HEK293T (cell line): ENCODE measurements around the gene IGDCC3.

ENCODE experiments used
- CTCF ChIA-PET: fragments of 350-600 bp; formaldehyde crosslinking; extraction: SDS; loops from one replicate; lab custom pipeline; 2021; ENCODE audit warnings: antibody characterized with exemption, inconsistent platforms; lab: Yijun Ruan, JAX
- POLR2A ChIA-PET: fragments of 350-600 bp; formaldehyde crosslinking; extraction: SDS; loops from one replicate; lab custom pipeline; 2020; ENCODE audit warnings: antibody characterized with exemption, inconsistent platforms; lab: Yijun Ruan, JAX
- DNase-seq: peaks from one replicate; pipeline ENCODE4 v3.0.0; 2012; ENCODE audit warnings: mixed read lengths; ENCODE audit errors: extremely low spot score
- ARNT ChIP-seq: fragments of 450-650 bp; IDR thresholded peaks from 2 replicates; pipeline ENCODE4 v1.6.1; 2017; ENCODE audit warnings: mild to moderate bottlenecking
- BHLHE40 ChIP-seq: fragments of 450-650 bp; IDR thresholded peaks from 2 replicates; pipeline ENCODE4 v1.6.1; 2016; ENCODE audit warnings: mild to moderate bottlenecking, moderate library complexity, borderline replicate concordance
- CTBP1 ChIP-seq: fragments of 450-650 bp; IDR thresholded peaks from 2 replicates; pipeline ENCODE4 v1.6.1; 2016; ENCODE audit warnings: borderline replicate concordance
- ELF4 ChIP-seq: fragments of 450-650 bp; IDR thresholded peaks from 2 replicates; pipeline ENCODE4 v1.6.1; 2017; ENCODE audit warnings: antibody characterized with exemption
- FOXA1 ChIP-seq: fragments of 450-650 bp; IDR thresholded peaks from 2 replicates; pipeline ENCODE4 v1.6.1; 2016; ENCODE audit warnings: mild to moderate bottlenecking
- FOXK2 ChIP-seq: fragments of 450-650 bp; IDR thresholded peaks from 2 replicates; pipeline ENCODE4 v1.6.1; 2016; ENCODE audit warnings: mild to moderate bottlenecking
- FOXM1 ChIP-seq: fragments of 450-650 bp; IDR thresholded peaks from 2 replicates; pipeline ENCODE4 v1.6.1; 2017; ENCODE audit warnings: mild to moderate bottlenecking, borderline replicate concordance
- HDGF ChIP-seq: fragments of 450-650 bp; IDR thresholded peaks from 2 replicates; pipeline ENCODE4 v1.6.1; 2017; ENCODE audit warnings: antibody characterized with exemption, borderline replicate concordance
- L3MBTL2 ChIP-seq: fragments of 450-650 bp; conservative IDR thresholded peaks from 2 replicates; pipeline ENCODE4 v1.6.1; 2016; ENCODE audit warnings: mild to moderate bottlenecking
- LEF1 ChIP-seq: fragments of 450-650 bp; IDR thresholded peaks from 2 replicates; pipeline ENCODE4 v1.6.1; 2017; ENCODE audit warnings: mild to moderate bottlenecking, borderline replicate concordance
- NFRKB ChIP-seq: fragments of 450-650 bp; IDR thresholded peaks from 2 replicates; pipeline ENCODE4 v1.6.1; 2016; ENCODE audit warnings: mild to moderate bottlenecking, moderate library complexity
- PKNOX1 ChIP-seq: fragments of 450-650 bp; IDR thresholded peaks from 2 replicates; pipeline ENCODE4 v1.6.1; 2016
- SP1 ChIP-seq: fragments of 450-650 bp; IDR thresholded peaks from 2 replicates; pipeline ENCODE4 v1.6.1; 2017
- SUZ12 ChIP-seq: fragments of 450-650 bp; IDR thresholded peaks from 2 replicates; pipeline ENCODE4 v1.6.1; 2016; ENCODE audit warnings: mild to moderate bottlenecking
- TARDBP ChIP-seq: fragments of 450-650 bp; IDR thresholded peaks from 2 replicates; pipeline ENCODE4 v1.6.1; 2016
- ZNF384 ChIP-seq: fragments of 450-650 bp; IDR thresholded peaks from 2 replicates; pipeline ENCODE4 v1.6.1; 2016

Gene IGDCC3

GRCh38 chr15:65396965-65397317, 19.1 kb upstream of the IGDCC3 start:
- TF ChIP-seq CTBP1 (no peak), ELF4 (no peak), L3MBTL2 (no peak), FOXM1 (no peak), FOXK2 (no peak), LEF1 (no peak), HDGF (no peak), FOXA1 (no peak)
- DNase-seq, result no peak
- ChIA-PET CTCF (no interaction called here), POLR2A (interaction anchor here (1.5 kb wide), 1 partner anchor 92 kb away, joined by 3 read pairs; the partner anchor contains the start of gene RNU5B-1)

- no peak for DNase-seq
- POLR2A ChIA-PET, result interaction anchor here (1.5 kb wide), 1 partner anchor 92 kb away, joined by 3 read pairs; the partner anchor contains the start of gene RNU5B-1
- TF ChIP-seq SP1 (no peak), ELF4 (no peak), TARDBP (no peak), FOXM1 (no peak), LEF1 (no peak), ZNF384 (no peak), PKNOX1 (no peak)
- CTCF ChIA-PET, result no interaction called here
Observed at GRCh38 chr15:65396283-65396964, 18.6 kb upstream of the IGDCC3 start.

- DNase-seq, result no peak
- no peak for TF ChIP-seq CTBP1
- TF ChIP-seq HDGF, result no peak
- TF ChIP-seq ZNF384, result no peak
- no peak for TF ChIP-seq SP1
- no peak for TF ChIP-seq LEF1
- TF ChIP-seq FOXA1, result no peak
- no peak for TF ChIP-seq PKNOX1
- no peak for TF ChIP-seq L3MBTL2
- no peak for TF ChIP-seq TARDBP
- TF ChIP-seq BHLHE40, result no peak
- no peak for TF ChIP-seq FOXM1
- TF ChIP-seq SUZ12, result no peak
- no peak for TF ChIP-seq ELF4
- TF ChIP-seq NFRKB, result no peak
- no peak for TF ChIP-seq ARNT
- CTCF ChIA-PET, result interaction anchor here (1.7 kb wide), 1 partner anchor 10 kb away, joined by 7 read pairs; no protein-coding TSS in a partner anchor
- POLR2A ChIA-PET, result interaction anchor here (0.9 to 2.1 kb wide), 2 partner anchors 25 to 120 kb away, joined by 3 to 7 read pairs; no protein-coding TSS in a partner anchor
Observed at GRCh38 chr15:65395567-65396202, 17.9 kb upstream of the IGDCC3 start.

- TF ChIP-seq CTBP1 (no peak), PKNOX1 (no peak), L3MBTL2 (no peak), TARDBP (no peak), ELF4 (no peak), BHLHE40 (no peak), SP1 (no peak), ZNF384 (no peak), FOXM1 (no peak)
- ChIA-PET POLR2A (interaction anchor here (0.9 to 2.1 kb wide), 4 partner anchors 11 to 119 kb away, joined by 3 to 9 read pairs (median 5); partner anchors contain the start of gene RNU5B-1), CTCF (interaction anchor here (0.6 to 1.7 kb wide), 2 partner anchors 10 to 368 kb away, joined by 7 to 8 read pairs; no protein-coding TSS in a partner anchor)
- DNase-seq, result no peak
Observed at GRCh38 chr15:65394936-65395335, 17.1 kb upstream of the IGDCC3 start.

- TF ChIP-seq PKNOX1 (no peak), ZNF384 (no peak), SP1 (no peak), FOXA1 (no peak), ARNT (no peak), TARDBP (no peak), ELF4 (no peak), BHLHE40 (no peak), FOXK2 (no peak), HDGF (no peak), L3MBTL2 (no peak), FOXM1 (no peak)
- DNase-seq, result no peak
- CTCF ChIA-PET, result interaction anchor here (1.7 kb wide), 1 partner anchor 9 kb away, joined by 7 read pairs; no protein-coding TSS in a partner anchor
- POLR2A ChIA-PET, result interaction anchor here (1.2 to 2.1 kb wide), 3 partner anchors 11 to 90 kb away, joined by 3 to 9 read pairs (median 7); partner anchors contain the start of gene RNU5B-1
Observed at GRCh38 chr15:65394280-65394789, 16.5 kb upstream of the IGDCC3 start.
